Measurements from ENCODE around the gene SPAG9. TPM values are rescaled to one million over a fixed set of nuclear protein-coding genes. Genes with fewer than 3 reads are reported as not detected.

SPAG9 gene
- total and polyA plus RNA-seq, 2 of the 8 experiments (the other 6 are each of a cell fraction or from before 2014, with no cell fraction given): 9.8 to 63.8 TPM

DNA sequence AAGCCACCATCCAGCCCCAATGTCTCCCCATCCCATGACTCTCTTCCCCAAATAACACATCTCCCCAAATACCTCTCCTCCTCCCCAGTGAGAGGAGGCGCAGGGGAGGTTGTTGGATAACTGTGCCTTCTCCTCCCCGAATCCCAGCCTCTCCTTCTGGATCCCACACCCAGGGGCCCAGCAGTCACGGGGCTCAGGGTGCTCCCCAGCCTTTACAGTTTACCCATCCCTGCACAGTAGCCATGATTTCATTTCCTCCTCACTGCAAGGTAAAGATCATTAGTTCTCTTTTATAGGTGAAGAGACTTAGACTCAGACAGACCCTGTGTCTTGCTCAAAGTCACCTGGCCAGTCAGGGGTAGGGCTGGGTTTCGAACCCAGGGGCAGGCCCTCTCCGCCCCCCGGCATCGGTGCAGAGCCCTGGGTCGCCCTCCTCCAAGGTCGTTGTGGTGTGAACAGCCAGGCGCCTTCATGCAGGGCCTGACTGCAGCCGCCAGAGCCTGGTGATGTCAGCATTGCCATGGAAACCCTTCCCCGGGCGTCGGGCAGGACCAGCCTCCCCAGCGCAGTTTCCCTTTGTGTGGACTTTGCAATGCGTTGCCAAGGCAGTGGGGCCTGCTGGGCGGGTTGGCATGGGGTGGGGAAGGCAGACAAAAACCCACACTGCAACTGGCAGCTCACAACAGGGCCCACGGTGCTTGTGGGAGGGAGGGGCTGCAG is 201.2 kb downstream of the SPAG9 start (continued):
- TF ChIP-seq SP2 (IDR thresholded peaks at IDR 0.05; ENCODE audit: low read length): no peak
- peak; percentile 67; the same call in 1 of the 2 replicates for TF ChIP-seq JUND (IDR thresholded peaks at IDR 0.05; ENCODE audit: low read length)
- no peak for TF ChIP-seq EGR1 (IDR thresholded peaks at IDR 0.05; ENCODE audit: borderline replicate concordance, low read depth, low read length)
- TF ChIP-seq CHD1 (IDR thresholded peaks at IDR 0.05; ENCODE audit: low read depth, low read length): no peak
- TF ChIP-seq SP1 (IDR thresholded peaks at IDR 0.05; ENCODE audit: low read depth, low read length): no peak
- TF ChIP-seq YY1 (IDR thresholded peaks at IDR 0.05; ENCODE audit: low read depth, low read length): 0 out of 2 replicates have a peak, but pooled peaks have one; percentile 25
- TF ChIP-seq CTBP2 (IDR thresholded peaks at IDR 0.05; ENCODE audit: borderline replicate concordance, insufficient read depth, insufficient read length, low read length): no peak

All from H1 (cell line).